HG03457 (cell line): ENCODE measurements around the gene SASH1.
A peak's percentile ranks its signal among the peaks of the same experiment; 100 is the strongest.

ENCODE experiments used
- ATAC-seq: cut with Tn5 transposase; IDR thresholded peaks from one replicate; pipeline ENCODE4 v1.9.1; 2021; ENCODE audit warnings: moderate number of reproducible peaks; ENCODE audit not compliant: unreplicated experiment

Gene SASH1

GRCh38 chr6:148455674-148456558 lies 113.3 kb downstream of the SASH1 start:
- ATAC-seq = no peak

- ATAC-seq = no peak
These were observed 114.7 kb downstream of the SASH1 start for GRCh38 chr6:148457137-148457842.

GRCh38 chr6:148457843-148458159 lies 115.2 kb downstream of the SASH1 start:
- ATAC-seq = no peak

GRCh38 chr6:148459238-148459637 lies 116.6 kb downstream of the SASH1 start:
- ATAC-seq = no peak

GRCh38 chr6:148460876-148461646 lies 118.4 kb downstream of the SASH1 start:
- ATAC-seq = no peak

- ATAC-seq = no peak
These were observed 119.4 kb downstream of the SASH1 start for GRCh38 chr6:148461986-148462577.

- ATAC-seq = no peak
These were observed 121.0 kb downstream of the SASH1 start for GRCh38 chr6:148463671-148464070.

GRCh38 chr6:148464319-148465010 lies 121.8 kb downstream of the SASH1 start:
- ATAC-seq = peak; percentile 77

- no peak for ATAC-seq
These were observed 122.3 kb downstream of the SASH1 start for GRCh38 chr6:148465011-148465335.

GRCh38 chr6:148465670-148466069 lies 123.0 kb downstream of the SASH1 start:
- no peak for ATAC-seq

GRCh38 chr6:148466158-148466557 lies 123.5 kb downstream of the SASH1 start:
- no peak for ATAC-seq

- no peak for ATAC-seq
These were observed 125.3 kb downstream of the SASH1 start for GRCh38 chr6:148467926-148468325.

- ATAC-seq = no peak
These were observed 127.5 kb downstream of the SASH1 start for GRCh38 chr6:148470156-148470555.

GRCh38 chr6:148470606-148471465 lies 128.2 kb downstream of the SASH1 start:
- no peak for ATAC-seq

GRCh38 chr6:148471624-148472159 lies 129.1 kb downstream of the SASH1 start:
- no peak for ATAC-seq

- no peak for ATAC-seq
These were observed 129.8 kb downstream of the SASH1 start for GRCh38 chr6:148472171-148473105.

- ATAC-seq = no peak
These were observed 136.9 kb downstream of the SASH1 start for GRCh38 chr6:148479497-148479896.

- no peak for ATAC-seq
These were observed 144.8 kb downstream of the SASH1 start for GRCh38 chr6:148487461-148487860.
